ENCODE data around the gene FAH. TPM values are rescaled to one million over a fixed set of nuclear protein-coding genes. Genes with fewer than 3 reads are reported as not detected.

Gene FAH
- total RNA-seq, 1 donor: 38.1 TPM

- H3K4me3 ChIP-seq (ENCODE audit: low read depth, low read length): no peak overlapping the region
- TF ChIP-seq CTCF (IDR thresholded peaks at IDR 0.05; ENCODE audit: insufficient read depth, low read length): no peak
- peak; percentile 87 for DNase-seq (ENCODE audit: low read depth)
Measured at GRCh38 chr15:80182611-80183261, 29.9 kb downstream of the FAH start.

DNA sequence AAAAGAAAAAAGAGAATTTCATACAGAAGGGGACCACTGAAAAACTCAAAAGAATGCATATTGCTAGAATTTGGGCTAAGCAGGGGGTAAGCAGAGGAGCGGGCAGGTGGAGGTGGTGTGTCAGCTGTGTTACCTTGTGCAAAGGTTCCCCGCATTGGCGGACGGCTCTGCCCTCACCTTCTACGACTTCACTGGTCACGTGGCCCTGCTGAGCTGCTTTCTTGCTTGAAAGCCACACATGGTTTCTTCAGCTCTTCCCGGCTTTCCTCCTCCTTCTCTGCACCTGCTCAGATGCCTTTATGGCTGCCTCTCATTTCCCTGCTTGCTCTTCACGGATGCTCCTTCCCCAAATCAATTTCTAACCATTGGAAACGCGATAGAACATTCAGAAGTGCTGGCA, 30.5 kb downstream of the FAH start:
- no peak overlapping the region for H3K4me3 ChIP-seq (ENCODE audit: low read depth, low read length)
- DNase-seq (ENCODE audit: low read depth): no peak
- TF ChIP-seq CTCF (IDR thresholded peaks at IDR 0.05; ENCODE audit: insufficient read depth, low read length): no peak

DNA sequence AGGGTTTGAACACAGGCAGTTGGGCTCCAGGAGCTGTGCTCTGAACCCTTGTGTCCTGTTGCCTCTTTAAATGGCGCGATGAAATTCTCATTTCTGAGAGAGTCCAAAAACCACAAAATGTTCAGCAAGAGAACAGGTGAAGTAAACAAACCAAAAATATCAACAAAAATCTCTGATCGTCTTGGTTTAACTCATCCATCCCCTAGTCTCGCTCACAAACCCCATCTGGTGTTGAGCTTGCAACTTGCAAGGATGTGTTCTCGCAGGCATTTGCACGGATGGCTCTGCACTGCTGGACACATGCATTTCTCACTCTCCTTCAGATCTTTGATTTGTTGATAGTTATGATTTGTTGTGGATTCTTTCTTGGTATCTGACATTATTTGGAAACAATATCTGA, 31.1 kb downstream of the FAH start:
- TF ChIP-seq CTCF (IDR thresholded peaks at IDR 0.05; ENCODE audit: insufficient read depth, low read length): peak; percentile 3
- no peak overlapping the region for H3K4me3 ChIP-seq (ENCODE audit: low read depth, low read length)
- DNase-seq (ENCODE audit: low read depth): no peak

DNA sequence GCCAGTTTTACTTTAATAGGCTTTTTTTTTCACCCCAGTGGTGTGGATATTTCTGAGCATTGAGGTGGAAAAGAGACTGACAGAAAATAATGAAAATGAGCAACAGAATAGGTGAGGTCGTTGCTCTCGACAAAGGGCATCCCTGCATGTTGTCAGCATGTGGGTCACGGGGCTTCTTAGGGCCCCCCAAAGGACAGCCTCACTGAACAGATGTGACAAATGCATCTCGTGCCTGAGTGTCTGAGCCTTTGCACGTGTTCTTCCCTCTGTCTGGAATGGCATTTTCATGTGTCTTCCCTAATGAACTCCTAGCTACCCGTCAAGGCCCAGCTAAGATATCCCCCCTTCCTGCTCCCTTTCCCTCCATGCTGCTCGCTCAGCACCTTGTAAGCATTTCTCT, 31.8 kb downstream of the FAH start:
- no peak for TF ChIP-seq CTCF (IDR thresholded peaks at IDR 0.05; ENCODE audit: insufficient read depth, low read length)
- no peak overlapping the region for H3K4me3 ChIP-seq (ENCODE audit: low read depth, low read length)
- DNase-seq (ENCODE audit: low read depth): no peak

DNA sequence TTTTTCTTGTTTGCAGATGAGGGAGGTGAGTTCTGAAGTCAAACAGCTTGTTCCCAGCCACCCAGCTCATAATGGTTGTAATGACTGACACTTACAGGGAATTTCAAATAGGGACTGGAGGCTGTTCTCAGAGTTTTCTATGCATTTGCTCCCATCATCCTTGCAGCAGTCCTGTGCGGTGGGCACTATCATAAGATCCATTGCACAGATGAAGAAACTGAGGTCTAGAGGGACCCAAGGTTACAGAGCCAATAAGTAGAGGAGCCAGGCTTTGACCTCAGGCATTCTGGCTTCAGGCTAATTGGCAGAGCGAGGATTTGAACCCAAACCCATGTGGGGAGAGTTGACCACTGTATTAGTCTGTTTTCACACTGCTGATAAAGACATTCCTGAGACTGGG, 32.4 kb downstream of the FAH start:
- no peak for TF ChIP-seq CTCF (IDR thresholded peaks at IDR 0.05; ENCODE audit: insufficient read depth, low read length)
- no peak for DNase-seq (ENCODE audit: low read depth)
- H3K4me3 ChIP-seq (ENCODE audit: low read depth, low read length): no peak overlapping the region

- no peak overlapping the region for H3K4me3 ChIP-seq (ENCODE audit: low read depth, low read length)
- TF ChIP-seq CTCF (IDR thresholded peaks at IDR 0.05; ENCODE audit: insufficient read depth, low read length): no peak
- no peak for DNase-seq (ENCODE audit: low read depth)
Measured at GRCh38 chr15:80186066-80186465, 33.3 kb downstream of the FAH start.

DNA sequence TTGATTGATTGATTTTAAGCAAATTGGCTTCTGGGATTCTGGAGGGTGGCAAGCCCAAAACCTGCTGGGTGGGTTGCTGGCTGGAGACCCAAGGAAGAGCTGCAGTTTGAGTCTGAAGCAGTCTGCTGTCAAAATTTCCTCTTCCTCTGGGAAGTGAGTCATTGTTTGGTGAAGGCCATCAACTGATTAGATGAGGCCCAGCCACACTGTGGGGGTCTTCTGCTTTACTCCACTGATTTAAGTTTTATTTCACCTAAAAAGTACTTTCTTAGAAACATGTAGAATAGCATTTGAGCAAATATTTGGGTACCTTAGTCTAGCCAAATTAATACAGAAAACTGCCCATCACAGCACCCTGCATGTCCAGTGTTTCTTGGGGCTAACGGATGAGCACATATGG, 33.8 kb downstream of the FAH start:
- DNase-seq (ENCODE audit: low read depth): no peak
- no peak overlapping the region for H3K4me3 ChIP-seq (ENCODE audit: low read depth, low read length)
- TF ChIP-seq CTCF (IDR thresholded peaks at IDR 0.05; ENCODE audit: insufficient read depth, low read length): no peak
